Measurements from ENCODE around the gene CTNND2. TPM values are rescaled to one million over a fixed set of nuclear protein-coding genes. Genes with fewer than 3 reads are reported as not detected.

CTNND2 gene
- total RNA-seq, 1 experiment from 2014 or later, result 7.0 TPM

GRCh38 chr5:11560915-11561697 is 343.1 kb downstream of the CTNND2 start:
- Histone ChIP-seq H3K18ac (ENCODE audit: insufficient read length, low read depth, low read length) (no peak overlapping the region), H4K91ac (ENCODE audit: insufficient read length, low read depth, low read length) (no peak overlapping the region), H3K27ac (ENCODE audit: insufficient read length, low read depth, low read length) (no peak overlapping the region), H3K56ac (ENCODE audit: insufficient read length, low read depth, low read length) (no peak overlapping the region), H3K23me2 (ENCODE audit: insufficient read length, low read depth, low read length, poor library complexity, severe bottlenecking) (no peaks in the 10 kb centered on the region), H3K27me3 (ENCODE audit: insufficient read depth, low read length) (no peaks in the 10 kb centered on the region), H4K5ac (ENCODE audit: insufficient read length, low read depth, low read length) (no peak overlapping the region), H3K79me1 (ENCODE audit: insufficient read depth, low read depth, low read length, poor library complexity, severe bottlenecking) (no peaks in the 10 kb centered on the region), H3K4ac (ENCODE audit: low read depth, low read length) (no peak overlapping the region), H2AK5ac (ENCODE audit: insufficient read length, low read length) (no peak overlapping the region), H4K20me1 (ENCODE audit: control insufficient read depth, insufficient read depth, insufficient read length) (no peaks in the 10 kb centered on the region), H2BK12ac (ENCODE audit: insufficient read length, low read depth, low read length) (no peak overlapping the region), H2BK5ac (ENCODE audit: insufficient read length, low read length) (no peak overlapping the region), H2BK15ac (ENCODE audit: low read depth, low read length) (no peak overlapping the region), H4K8ac (replicated peaks; ENCODE audit: insufficient read length, low read depth, low read length) (no peak overlapping the region), H3K23ac (ENCODE audit: insufficient read length, low read depth, low read length) (no peak overlapping the region), H3K79me2 (ENCODE audit: insufficient read depth, low read length) (no peaks in the 10 kb centered on the region), H3K4me2 (ENCODE audit: insufficient read depth, insufficient read length, low read length) (no peak overlapping the region), H3K9ac (ENCODE audit: extremely low read depth, insufficient read length, low read length) (no peak overlapping the region), H2BK20ac (ENCODE audit: low read depth, low read length, poor library complexity, severe bottlenecking) (no peak overlapping the region), H2BK120ac (ENCODE audit: low read depth, low read length, poor library complexity, severe bottlenecking) (no peak overlapping the region), H3K9me3 (ENCODE audit: control insufficient read depth, low read depth, low read length) (no peaks in the 10 kb centered on the region), H3K14ac (ENCODE audit: insufficient read depth, low read length) (no peak overlapping the region), H3K4me1 (ENCODE audit: insufficient read depth, low read length) (no peaks in the 10 kb centered on the region), H2AFZ (ENCODE audit: low read length) (no peak overlapping the region), H3T11ph (ENCODE audit: low read length) (no peak overlapping the region)
- Mint-ChIP-seq H3K9me3 (no peaks in the 10 kb centered on the region), H3K4me1 (peaks cover 3% of the 10 kb centered on the region in 2 experiments; a peak in 2 of 4 replicates), H3K4me3 (no peak overlapping the region), H3K27ac (no peak overlapping the region), H3K27me3 (ENCODE audit: low read depth) (no peaks in the 10 kb centered on the region), H3K36me3 (ENCODE audit: insufficient read depth in 1 of 3, low read depth in 3 of 3) (peaks cover 0 to 5% (median 2%) of the 10 kb centered on the region in 3 experiments; a peak in 2 of 7 replicates)
- no CpG with 5 or more reads among the region's 4 CpGs for WGBS (ENCODE audit: extremely low coverage, insufficient read length, low lambda C conversion rate)
- TF ChIP-seq, protein P1, sequence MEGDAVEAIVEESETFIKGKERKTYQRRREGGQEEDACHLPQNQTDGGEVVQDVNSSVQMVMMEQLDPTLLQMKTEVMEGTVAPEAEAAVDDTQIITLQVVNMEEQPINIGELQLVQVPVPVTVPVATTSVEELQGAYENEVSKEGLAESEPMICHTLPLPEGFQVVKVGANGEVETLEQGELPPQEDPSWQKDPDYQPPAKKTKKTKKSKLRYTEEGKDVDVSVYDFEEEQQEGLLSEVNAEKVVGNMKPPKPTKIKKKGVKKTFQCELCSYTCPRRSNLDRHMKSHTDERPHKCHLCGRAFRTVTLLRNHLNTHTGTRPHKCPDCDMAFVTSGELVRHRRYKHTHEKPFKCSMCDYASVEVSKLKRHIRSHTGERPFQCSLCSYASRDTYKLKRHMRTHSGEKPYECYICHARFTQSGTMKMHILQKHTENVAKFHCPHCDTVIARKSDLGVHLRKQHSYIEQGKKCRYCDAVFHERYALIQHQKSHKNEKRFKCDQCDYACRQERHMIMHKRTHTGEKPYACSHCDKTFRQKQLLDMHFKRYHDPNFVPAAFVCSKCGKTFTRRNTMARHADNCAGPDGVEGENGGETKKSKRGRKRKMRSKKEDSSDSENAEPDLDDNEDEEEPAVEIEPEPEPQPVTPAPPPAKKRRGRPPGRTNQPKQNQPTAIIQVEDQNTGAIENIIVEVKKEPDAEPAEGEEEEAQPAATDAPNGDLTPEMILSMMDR (conservative IDR thresholded peaks at IDR 0.05), result no peak
- no peak for DNase-seq
